ENCODE data around the gene IL1RN. TPM values are rescaled to one million over a fixed set of nuclear protein-coding genes. Genes with fewer than 3 reads are reported as not detected.

Gene IL1RN
- total and polyA plus RNA-seq, 2 donors (not counting 3 experiments of a cell fraction or from before 2014, with no cell fraction given): not detected

DNA sequence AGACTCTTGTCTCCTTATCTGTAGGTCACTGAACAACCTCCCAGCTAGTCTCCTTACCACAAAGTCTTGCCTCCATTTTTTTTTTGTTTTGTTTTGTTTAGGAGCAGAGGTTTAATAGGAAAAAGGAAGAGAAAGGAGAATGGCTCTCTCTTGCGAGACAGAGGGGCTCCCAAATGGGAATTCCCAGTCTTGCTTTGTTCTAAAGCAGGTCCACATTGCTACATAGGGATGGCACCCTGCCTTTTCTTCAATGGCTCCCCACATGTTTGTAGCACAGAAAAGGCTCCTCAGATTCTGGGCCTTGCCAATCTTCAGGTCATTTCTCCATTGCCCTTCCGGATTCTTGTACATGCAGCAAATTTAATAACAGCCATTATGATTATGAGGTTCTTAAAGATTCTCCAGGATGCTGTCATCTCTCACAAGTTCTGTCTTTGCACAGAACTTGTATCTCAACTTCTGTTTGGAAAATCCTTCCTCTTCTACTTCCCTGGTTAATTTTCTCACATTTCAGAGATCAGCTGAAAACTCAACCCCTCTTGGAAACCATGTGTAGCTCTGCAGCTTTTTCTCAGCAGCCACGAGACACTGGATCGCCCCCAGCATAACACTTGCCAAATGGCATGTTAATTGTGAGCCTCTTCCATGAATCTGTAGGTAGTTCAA lies 36.0 kb upstream of the IL1RN start:
- H3K36me3 ChIP-seq (ENCODE audit: control insufficient read depth in 2 of 2, extremely low read depth in 1 of 2, insufficient read depth in 2 of 2, low read length in 2 of 2): no peaks in the 10 kb centered on the region
- ChIA-PET CTCF (no interaction called here), POLR2A (no interaction called here)
- H2AFZ ChIP-seq (ENCODE audit: low read depth, low read length): no peak overlapping the region
- no peaks in the 10 kb centered on the region for H3K79me2 ChIP-seq (ENCODE audit: control insufficient read depth, insufficient read depth, low read length)
- H3K4me1 ChIP-seq (ENCODE audit: control insufficient read depth, extremely low read depth, insufficient read depth, low read length): no peaks in the 10 kb centered on the region
- FAIRE-seq (no peak), DNase-seq (ENCODE audit: low read depth, low spot score) (no peak)
- no peaks in the 10 kb centered on the region for H3K9me1 ChIP-seq (replicated peaks; ENCODE audit: control insufficient read depth, extremely low read depth, insufficient read depth, low read length)
- no peaks in the 10 kb centered on the region for H4K20me1 ChIP-seq (replicated peaks; ENCODE audit: control insufficient read depth, extremely low read depth, insufficient read depth, low read length)
- H3K27ac ChIP-seq (ENCODE audit: insufficient read depth, low read depth, low read length): no peak overlapping the region
- TF ChIP-seq MYC (IDR thresholded peaks at IDR 0.05; ENCODE audit: low read depth, low read length) (no peak), POLR2A (IDR thresholded peaks at IDR 0.05; ENCODE audit: low read depth, low read length) (no peak), EZH2 (IDR thresholded peaks at IDR 0.05; ENCODE audit: borderline replicate concordance, low read depth, low read length, severe bottlenecking) (no peak), POLR2AphosphoS5 (IDR thresholded peaks at IDR 0.05; ENCODE audit: insufficient read depth, low read depth, low read length) (no peak), JUN (IDR thresholded peaks at IDR 0.05; ENCODE audit: borderline replicate concordance, insufficient read depth, insufficient read length, low read depth) (no peak), GATA2 (IDR thresholded peaks at IDR 0.05; ENCODE audit: insufficient read depth, insufficient read length, low read depth, low read length) (no peak), FOS (IDR thresholded peaks at IDR 0.05; ENCODE audit: borderline replicate concordance, insufficient read depth, low read length) (no peak)
- TF ChIP-seq, protein P1, sequence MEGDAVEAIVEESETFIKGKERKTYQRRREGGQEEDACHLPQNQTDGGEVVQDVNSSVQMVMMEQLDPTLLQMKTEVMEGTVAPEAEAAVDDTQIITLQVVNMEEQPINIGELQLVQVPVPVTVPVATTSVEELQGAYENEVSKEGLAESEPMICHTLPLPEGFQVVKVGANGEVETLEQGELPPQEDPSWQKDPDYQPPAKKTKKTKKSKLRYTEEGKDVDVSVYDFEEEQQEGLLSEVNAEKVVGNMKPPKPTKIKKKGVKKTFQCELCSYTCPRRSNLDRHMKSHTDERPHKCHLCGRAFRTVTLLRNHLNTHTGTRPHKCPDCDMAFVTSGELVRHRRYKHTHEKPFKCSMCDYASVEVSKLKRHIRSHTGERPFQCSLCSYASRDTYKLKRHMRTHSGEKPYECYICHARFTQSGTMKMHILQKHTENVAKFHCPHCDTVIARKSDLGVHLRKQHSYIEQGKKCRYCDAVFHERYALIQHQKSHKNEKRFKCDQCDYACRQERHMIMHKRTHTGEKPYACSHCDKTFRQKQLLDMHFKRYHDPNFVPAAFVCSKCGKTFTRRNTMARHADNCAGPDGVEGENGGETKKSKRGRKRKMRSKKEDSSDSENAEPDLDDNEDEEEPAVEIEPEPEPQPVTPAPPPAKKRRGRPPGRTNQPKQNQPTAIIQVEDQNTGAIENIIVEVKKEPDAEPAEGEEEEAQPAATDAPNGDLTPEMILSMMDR (IDR thresholded peaks at IDR 0.05; ENCODE audit: extremely low read depth in 1 of 2, insufficient read depth in 1 of 2, low read depth in 1 of 2, low read length in 2 of 2): no peak
- TF ChIP-seq, protein P2, sequence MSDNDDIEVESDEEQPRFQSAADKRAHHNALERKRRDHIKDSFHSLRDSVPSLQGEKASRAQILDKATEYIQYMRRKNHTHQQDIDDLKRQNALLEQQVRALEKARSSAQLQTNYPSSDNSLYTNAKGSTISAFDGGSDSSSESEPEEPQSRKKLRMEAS (IDR thresholded peaks at IDR 0.05; ENCODE audit: insufficient read depth, insufficient read length): no peak
- BruUV-seq (replicated peaks): no TSS peak
- intact Hi-C loops (cut with micrococcal nuclease): no loop called here
- no peak overlapping the region for H3K4me2 ChIP-seq (ENCODE audit: insufficient read depth, low read length)
- H3K27me3 ChIP-seq (ENCODE audit: control insufficient read depth in 2 of 2, insufficient read depth in 2 of 2, low read length in 2 of 2): no peaks in the 10 kb centered on the region
- H3K9me3 ChIP-seq (replicated peaks; ENCODE audit: control insufficient read depth, insufficient read depth, low read length): no peaks in the 10 kb centered on the region
- dilution Hi-C loops (cut with MboI; ENCODE audit: extremely low pct_ligation_motif_present, low sequenced_read_pairs): no loop called here
- no peak overlapping the region for H3K9ac ChIP-seq (replicated peaks; ENCODE audit: extremely low read depth, insufficient read depth, low read length)
- no peak overlapping the region for H3K4me3 ChIP-seq (replicated peaks in 1 of 3; ENCODE audit: insufficient read depth in 1 of 3, low read depth in 1 of 3, low read length in 3 of 3)
